CD14-positive monocyte (primary cell): ENCODE measurements around the gene RASAL2. TPM values are rescaled to one million over a fixed set of nuclear protein-coding genes. Genes with fewer than 3 reads are reported as not detected.

ENCODE experiments used
- DNase-seq, 3 donors: peaks; one replicate each; pipeline ENCODE4 v3.0.0-alpha.2; 2011 to 2022
- H2AFZ ChIP-seq: 2 replicates; pipeline ENCODE4 v1.6.0; 2012; ENCODE audit warnings: mild to moderate bottlenecking, low read depth, low read length, inconsistent platforms; ENCODE audit not compliant: insufficient read depth, poor library complexity, severe bottlenecking
- H3K27ac ChIP-seq, 2 donors: 1 replicate in 1 of 2; 2 replicates in 1 of 2; pipeline ENCODE4 v1.5.1; 2012 to 2013; ENCODE audit warnings: low read length in 2 of 2, control low read depth in 1 of 2, inconsistent platforms in 1 of 2, low read depth in 1 of 2, mild to moderate bottlenecking in 1 of 2
- H3K27me3 ChIP-seq, 2 donors: one replicate each; pipeline versions ENCODE4 v1.6.0 to v1.6.1; 2011 to 2013; ENCODE audit warnings: low read length in 2 of 2; ENCODE audit not compliant: control insufficient read depth in 2 of 2, insufficient read depth in 2 of 2
- H3K36me3 ChIP-seq, 2 donors: replicated peaks in 1 of 2; 1 replicate in 1 of 2; 2 replicates in 1 of 2; pipeline versions ENCODE4 v1.5.1 to v1.6.1; 2012 to 2013; ENCODE audit warnings: low read length in 2 of 2, control low read depth in 1 of 2, inconsistent platforms in 1 of 2, mild to moderate bottlenecking in 1 of 2; ENCODE audit not compliant: insufficient read depth in 2 of 2, control insufficient read depth in 1 of 2
- H3K4me1 ChIP-seq, 2 donors: 1 replicate in 1 of 2; 2 replicates in 1 of 2; pipeline versions ENCODE4 v1.5.1 to v1.6.1; 2012 to 2013; ENCODE audit warnings: low read length in 2 of 2, control low read depth in 1 of 2, inconsistent platforms in 1 of 2, mild to moderate bottlenecking in 1 of 2, moderate library complexity in 1 of 2; ENCODE audit not compliant: insufficient read depth in 2 of 2, control insufficient read depth in 1 of 2
- H3K4me2 ChIP-seq: replicated peaks from 2 replicates; pipeline ENCODE3; 2012; ENCODE audit warnings: low read length, moderate library complexity, mild to moderate bottlenecking; ENCODE audit not compliant: poor library complexity, severe bottlenecking; ENCODE audit errors: extremely low read depth
- H3K4me3 ChIP-seq, 3 experiments: fragments of 200-600 bp in 1 of 3; sonication (generic) in 1 of 3; replicated peaks in 1 of 3; 1 replicate in 2 of 3; 2 replicates in 1 of 3; pipeline ENCODE4 v1.5.1; 2011 to 2013; ENCODE audit warnings: low read length in 3 of 3, mild to moderate bottlenecking in 3 of 3, control low read depth in 2 of 3, low read depth in 2 of 3, inconsistent platforms in 1 of 3, moderate library complexity in 1 of 3
- H3K79me2 ChIP-seq: 2 replicates; pipeline ENCODE4 v1.6.0; 2012; ENCODE audit warnings: mild to moderate bottlenecking, control low read depth, inconsistent platforms, low read length, moderate library complexity; ENCODE audit not compliant: insufficient read depth
- H3K9ac ChIP-seq: 2 replicates; pipeline ENCODE4 v1.6.0; 2017; ENCODE audit warnings: low read length, mild to moderate bottlenecking; ENCODE audit not compliant: insufficient read depth, poor library complexity, severe bottlenecking
- H3K9me3 ChIP-seq, 2 donors: replicated peaks in 1 of 2; 1 replicate in 1 of 2; 2 replicates in 1 of 2; pipeline versions ENCODE4 v1.5.1 to v1.6.1; 2012 to 2013; ENCODE audit warnings: low read length in 2 of 2, control low read depth in 1 of 2; ENCODE audit not compliant: control insufficient read depth in 1 of 2, insufficient read depth in 1 of 2
- H4K20me1 ChIP-seq: 2 replicates; pipeline ENCODE4 v1.6.0; 2012; ENCODE audit warnings: mild to moderate bottlenecking, low read length, control low read depth, moderate library complexity; ENCODE audit not compliant: insufficient read depth
- H3K27ac Mint-ChIP-seq, 7 donors: one replicate each; pipeline ENCODE4 v1.8.0; 2020; ENCODE audit warnings: mild to moderate bottlenecking in 7 of 7, mixed read lengths in 7 of 7, moderate library complexity in 6 of 7, inconsistent platforms in 2 of 7
- H3K27me3 Mint-ChIP-seq, 3 donors: one replicate each; pipeline ENCODE4 v1.8.0; 2021 to 2022; ENCODE audit warnings: low read depth in 3 of 3, mild to moderate bottlenecking in 3 of 3, mixed read lengths in 3 of 3, moderate library complexity in 3 of 3, inconsistent platforms in 1 of 3
- H3K36me3 Mint-ChIP-seq, 2 donors: one replicate each; pipeline ENCODE4 v1.8.0; 2020; ENCODE audit warnings: mixed read lengths in 2 of 2, inconsistent platforms in 1 of 2, mild to moderate bottlenecking in 1 of 2
- H3K4me1 Mint-ChIP-seq: one replicate; pipeline ENCODE4 v1.8.0; 2020; ENCODE audit warnings: mild to moderate bottlenecking, mixed read lengths
- H3K4me3 Mint-ChIP-seq, 2 donors: one replicate each; pipeline ENCODE4 v1.8.0; 2020; ENCODE audit warnings: mild to moderate bottlenecking in 2 of 2, mixed read lengths in 2 of 2, moderate library complexity in 1 of 2
- H3K9me3 Mint-ChIP-seq, 7 donors: one replicate each; pipeline ENCODE4 v1.8.0; 2020 to 2022; ENCODE audit warnings: mixed read lengths in 7 of 7, mild to moderate bottlenecking in 6 of 7, moderate library complexity in 6 of 7, inconsistent platforms in 2 of 7
- WGBS: methylation state at CpG from one replicate; pipeline ENCODE4 v1.1.5; 2013; ENCODE audit warnings: missing lambda C conversion rate; ENCODE audit not compliant: insufficient coverage; 5-methylcytosine and 5-hydroxymethylcytosine counted together
- intact Hi-C, 2 donors: fragments of 100-400 bp; cut with micrococcal nuclease; formaldehyde crosslinking; loops; one replicate each; pipeline versions ENCODE4 v1.15.0 to v1.15.1; 2023
- polyA plus RNA-seq, 3 donors: library from polyadenylated mRNA; depleted of rRNA in 1 of 3; unstranded in 2 of 3; stranded (reverse) in 1 of 3; fragments of 300-500 nt in 2 of 3; fragments of >200 nt in 1 of 3; fragmentation: Illumina TruSeq in 2 of 3; gene quantifications; 1 replicate in 2 of 3; 2 replicates in 1 of 3; pipeline ENCODE4 v1.2.3, GENCODE V29; 2012 to 2021
- TF ChIP-seq, protein P1 (sequence below): fragments of 200-600 bp; IDR thresholded peaks from one replicate; pipeline ENCODE4 v1.8.0; 2022; ENCODE audit warnings: antibody characterized with exemption, mild to moderate bottlenecking

The RASAL2 gene
- polyA plus RNA-seq, 3 donors = 0.15 to 1.00 (median 0.63) TPM

DNA sequence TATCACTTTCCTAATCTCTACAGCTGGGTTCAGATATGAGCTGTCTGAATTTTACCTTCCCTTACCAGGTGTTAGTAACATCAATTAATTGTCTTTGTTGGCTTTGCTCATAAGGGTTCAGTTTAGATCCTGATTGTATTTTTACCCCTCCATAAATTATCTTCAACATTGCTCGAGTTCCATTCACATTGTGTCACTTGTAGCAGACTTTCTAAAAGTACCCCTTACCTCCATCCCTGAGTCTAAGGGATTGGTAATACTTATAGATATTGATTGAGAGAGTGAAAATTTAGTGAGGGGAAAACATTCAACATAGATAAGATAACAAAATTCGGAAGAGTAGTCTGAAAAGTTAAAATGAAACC is 7.3 kb downstream of the RASAL2 start:
- no peak for DNase-seq
- Mint-ChIP-seq H3K4me3 (no peak overlapping the region), H3K9me3 (no peaks in the 10 kb centered on the region), H3K27me3 (peaks cover 0 to under 1% (median 0%) of the 10 kb centered on the region in 3 donors), H3K4me1 (peaks cover 13% of the 10 kb centered on the region), H3K36me3 (no peaks in the 10 kb centered on the region), H3K27ac (no peak overlapping the region)
- Histone ChIP-seq H3K9me3 (no peaks in the 10 kb centered on the region), H3K27ac (no peak overlapping the region), H3K79me2 (no peaks in the 10 kb centered on the region), H2AFZ (no peak overlapping the region), H3K36me3 (no peaks in the 10 kb centered on the region), H4K20me1 (no peaks in the 10 kb centered on the region), H3K27me3 (no peaks in the 10 kb centered on the region), H3K4me2 (no peak overlapping the region), H3K9ac (no peak overlapping the region), H3K4me1 (peaks cover 7 to 9% of the 10 kb centered on the region in 2 donors), H3K4me3 (no peak overlapping the region)
- intact Hi-C loops = no loop called here
- TF ChIP-seq, protein P1, sequence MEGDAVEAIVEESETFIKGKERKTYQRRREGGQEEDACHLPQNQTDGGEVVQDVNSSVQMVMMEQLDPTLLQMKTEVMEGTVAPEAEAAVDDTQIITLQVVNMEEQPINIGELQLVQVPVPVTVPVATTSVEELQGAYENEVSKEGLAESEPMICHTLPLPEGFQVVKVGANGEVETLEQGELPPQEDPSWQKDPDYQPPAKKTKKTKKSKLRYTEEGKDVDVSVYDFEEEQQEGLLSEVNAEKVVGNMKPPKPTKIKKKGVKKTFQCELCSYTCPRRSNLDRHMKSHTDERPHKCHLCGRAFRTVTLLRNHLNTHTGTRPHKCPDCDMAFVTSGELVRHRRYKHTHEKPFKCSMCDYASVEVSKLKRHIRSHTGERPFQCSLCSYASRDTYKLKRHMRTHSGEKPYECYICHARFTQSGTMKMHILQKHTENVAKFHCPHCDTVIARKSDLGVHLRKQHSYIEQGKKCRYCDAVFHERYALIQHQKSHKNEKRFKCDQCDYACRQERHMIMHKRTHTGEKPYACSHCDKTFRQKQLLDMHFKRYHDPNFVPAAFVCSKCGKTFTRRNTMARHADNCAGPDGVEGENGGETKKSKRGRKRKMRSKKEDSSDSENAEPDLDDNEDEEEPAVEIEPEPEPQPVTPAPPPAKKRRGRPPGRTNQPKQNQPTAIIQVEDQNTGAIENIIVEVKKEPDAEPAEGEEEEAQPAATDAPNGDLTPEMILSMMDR = no peak
- WGBS = no CpG with 5 or more reads among the region's 2 CpGs

DNA sequence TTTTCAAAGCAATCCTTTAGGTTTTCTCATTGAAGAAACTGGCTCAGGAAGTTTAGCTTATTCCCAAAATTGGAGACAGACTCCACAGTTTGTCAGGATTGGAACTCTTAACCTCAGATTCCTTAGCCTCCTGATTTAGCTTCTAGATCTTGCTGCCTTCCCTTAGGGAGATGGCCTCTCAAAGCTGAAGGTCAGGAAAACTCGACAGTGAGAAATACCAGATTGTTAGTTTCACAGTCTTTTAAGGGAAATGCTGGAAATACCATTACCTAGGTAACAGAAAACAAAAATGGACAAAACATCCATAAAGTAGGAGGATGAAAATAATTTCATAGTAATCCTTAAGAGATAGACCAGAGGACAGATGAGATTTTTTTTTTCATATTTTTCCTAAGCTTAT is 7.8 kb downstream of the RASAL2 start:
- Histone ChIP-seq H3K79me2 (no peaks in the 10 kb centered on the region), H3K4me2 (no peak overlapping the region), H3K27me3 (no peaks in the 10 kb centered on the region), H3K36me3 (no peaks in the 10 kb centered on the region), H3K4me1 (peaks cover 7 to 9% of the 10 kb centered on the region in 2 donors), H4K20me1 (no peaks in the 10 kb centered on the region), H2AFZ (no peak overlapping the region), H3K4me3 (no peak overlapping the region), H3K9me3 (no peaks in the 10 kb centered on the region), H3K27ac (no peak overlapping the region), H3K9ac (no peak overlapping the region)
- TF ChIP-seq, protein P1 = no peak
- Mint-ChIP-seq H3K27ac (no peak overlapping the region), H3K4me1 (peaks cover 13% of the 10 kb centered on the region), H3K36me3 (no peaks in the 10 kb centered on the region), H3K4me3 (no peak overlapping the region), H3K27me3 (no peaks in the 10 kb centered on the region), H3K9me3 (no peaks in the 10 kb centered on the region)
- DNase-seq = no peak
- intact Hi-C loops = no loop called here
- WGBS = no CpG with 5 or more reads among the region's 1 CpG
